ELR (cell line): ENCODE data around the gene TSPAN4.
A peak's percentile ranks its signal among the peaks of the same experiment; 100 is the strongest.

Source experiments
- DNase-seq: peaks from one replicate; pipeline ENCODE4 v3.0.0-alpha.2; 2015; ENCODE audit warnings: low read depth

Gene TSPAN4

GRCh38 chr11:842370-843002 lies at the start of gene TSPAN4, which contains the start of gene POLR2L:
Gene TSPAN4, plus strand, starts transcription at chr11:842852. Its CDS starts 7,453 bp downstream, at chr11:850305.
Gene POLR2L, minus strand, starts transcription at chr11:842529. Its CDS starts 21 bp downstream, at chr11:842508.
- DNase-seq, result peak; percentile 94

GRCh38 chr11:792873-793272 lies 49.8 kb upstream of the TSPAN4 start:
- DNase-seq, result no peak

GRCh38 chr11:793556-793955 lies 49.1 kb upstream of the TSPAN4 start:
- DNase-seq, result no peak

- no peak for DNase-seq
These were observed 48.5 kb upstream of the TSPAN4 start for GRCh38 chr11:794013-794765.

- peak; percentile 43 for DNase-seq
These were observed 47.7 kb upstream of the TSPAN4 start for GRCh38 chr11:794766-795633.

GRCh38 chr11:795634-796564 lies 46.8 kb upstream of the TSPAN4 start:
- peak; percentile 95 for DNase-seq

- DNase-seq, result no peak
These were observed 45.9 kb upstream of the TSPAN4 start for GRCh38 chr11:796565-797295.

GRCh38 chr11:797296-798092 lies 45.2 kb upstream of the TSPAN4 start:
- peak; percentile 86 for DNase-seq

GRCh38 chr11:798093-798713 lies 44.4 kb upstream of the TSPAN4 start, which contains the start of gene SLC25A22:
Gene SLC25A22, minus strand, starts transcription at chr11:798281. Its CDS starts 3,275 bp downstream, at chr11:795006.
- peak; percentile 86 for DNase-seq

- DNase-seq, result no peak
These were observed 42.9 kb upstream of the TSPAN4 start for GRCh38 chr11:799641-800316.

GRCh38 chr11:800473-800872 lies 42.2 kb upstream of the TSPAN4 start:
- no peak for DNase-seq

GRCh38 chr11:801097-801780 lies 41.4 kb upstream of the TSPAN4 start:
- DNase-seq, result no peak

GRCh38 chr11:802018-802617 lies 40.5 kb upstream of the TSPAN4 start:
- no peak for DNase-seq

GRCh38 chr11:802693-803466 lies 39.8 kb upstream of the TSPAN4 start:
- no peak for DNase-seq

- no peak for DNase-seq
These were observed 39.2 kb upstream of the TSPAN4 start for GRCh38 chr11:803467-803742.

GRCh38 chr11:803770-804598 lies 38.7 kb upstream of the TSPAN4 start:
- DNase-seq, result no peak
